ENCODE measurements around the gene DFFB.
"Not testable (repeated sequence)": the region's sequence is repeated elsewhere in the genome, so short reads cannot be mapped to it uniquely, and the experiment has no call there.

Gene DFFB

DNA sequence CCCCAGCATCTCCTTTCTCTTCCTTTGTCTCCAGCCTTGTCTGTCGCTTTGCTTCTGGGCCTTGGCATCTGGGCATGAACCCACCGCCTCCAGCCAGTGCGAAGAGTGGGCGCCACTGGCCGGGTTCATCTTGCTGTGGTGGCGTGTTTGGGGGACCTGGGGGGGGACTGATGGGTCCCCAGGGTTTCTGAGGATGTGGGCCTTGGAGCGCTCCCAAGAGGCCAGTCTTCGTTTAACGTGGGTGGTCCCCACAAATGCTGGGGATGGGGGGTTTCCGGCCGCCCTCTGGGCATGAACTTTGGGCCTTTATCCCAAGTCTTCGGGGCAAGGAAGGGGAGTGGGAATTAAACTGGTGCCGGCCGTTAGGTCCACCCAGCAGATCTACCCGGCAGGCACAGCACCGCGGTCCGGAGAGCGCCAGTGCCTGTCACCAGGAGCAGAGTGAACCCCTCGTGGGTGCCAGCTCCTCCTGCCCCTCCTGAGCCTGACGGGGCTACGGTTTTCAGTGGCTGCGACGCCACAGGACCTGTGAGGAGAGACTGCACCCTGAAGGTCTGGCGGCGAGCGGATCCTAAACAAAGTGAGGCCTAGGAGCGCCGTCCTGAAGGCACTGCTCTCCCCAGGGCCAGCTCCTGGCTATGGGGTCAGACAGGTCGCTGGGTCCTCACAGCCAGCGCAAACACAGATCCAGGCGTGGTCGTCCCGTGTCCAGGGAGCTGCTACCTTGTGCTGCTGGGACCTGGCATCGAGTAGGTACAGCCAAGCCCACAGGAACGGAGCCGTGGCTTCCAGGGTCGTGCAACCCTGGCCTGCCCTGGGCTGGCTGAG, 54.9 kb downstream of the DFFB start:
- no peak for DNase-seq

DNA sequence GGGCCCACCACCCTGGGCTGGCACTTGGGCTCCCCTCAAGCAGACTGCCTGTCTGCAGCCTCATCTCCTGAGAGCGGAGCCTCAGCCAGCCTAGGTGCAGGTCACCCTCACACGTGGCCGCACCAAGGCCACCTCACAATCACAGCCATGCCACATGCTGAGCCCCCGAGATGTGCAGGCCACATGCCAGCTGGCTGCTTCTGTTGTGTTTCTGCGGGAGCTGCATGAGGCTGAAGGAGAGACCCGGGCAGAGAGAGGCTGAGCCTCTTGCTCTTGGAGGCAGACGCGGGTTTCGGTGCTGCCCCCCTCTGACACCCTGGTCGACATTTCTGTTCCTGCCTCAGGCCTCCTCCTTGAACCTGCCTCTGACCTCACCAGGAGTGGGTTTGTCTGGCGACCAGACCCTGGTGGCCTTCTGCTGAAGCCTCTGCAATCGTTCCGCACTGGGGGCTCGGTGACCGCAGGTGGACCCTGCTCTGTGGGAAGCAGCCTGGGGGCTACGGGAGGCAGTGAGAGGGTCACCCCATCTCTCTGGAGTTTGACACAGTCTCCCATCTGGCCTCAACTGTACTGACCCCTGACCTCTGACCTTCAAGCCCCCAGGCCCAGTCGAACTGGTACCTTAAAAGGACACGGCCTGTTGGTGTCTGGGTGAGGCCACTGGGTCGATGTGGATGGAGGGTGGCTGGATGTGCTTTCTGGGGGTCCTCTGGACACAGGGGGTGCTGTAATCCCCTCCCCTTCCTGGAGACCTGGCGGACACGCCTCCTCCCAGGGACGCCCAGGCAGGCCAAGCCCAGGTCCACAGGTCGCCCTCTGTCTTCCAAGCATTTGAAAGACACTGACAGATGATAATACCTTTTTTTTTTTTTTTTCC, 55.8 kb downstream of the DFFB start:
- no peak for DNase-seq

DNA sequence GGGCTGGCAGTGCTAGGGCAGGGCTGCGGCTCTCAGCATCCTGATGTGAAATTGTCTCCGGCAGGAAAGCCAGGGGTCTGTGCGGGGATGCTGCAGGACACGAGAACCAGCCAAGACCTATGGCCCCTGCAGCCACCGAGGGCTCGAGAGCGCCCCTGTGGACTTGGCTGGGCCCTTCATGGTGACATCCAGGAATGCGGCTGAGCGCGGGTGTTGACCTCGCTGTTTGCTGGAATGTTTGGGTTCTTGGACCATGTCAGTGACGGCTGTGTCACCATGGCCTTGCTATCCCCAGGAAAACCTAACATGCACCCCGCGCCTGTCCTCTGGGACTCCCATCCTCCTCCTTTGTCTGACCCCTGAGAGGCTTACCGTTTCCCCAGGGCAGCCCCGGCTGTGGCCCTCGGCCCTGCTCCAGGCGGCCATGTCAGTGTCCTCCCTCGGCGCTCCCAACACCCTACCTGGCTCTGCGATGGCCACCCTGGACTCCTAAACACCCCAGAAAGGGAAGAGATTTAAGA, 57.1 kb downstream of the DFFB start:
- DNase-seq, result no peak

DNA sequence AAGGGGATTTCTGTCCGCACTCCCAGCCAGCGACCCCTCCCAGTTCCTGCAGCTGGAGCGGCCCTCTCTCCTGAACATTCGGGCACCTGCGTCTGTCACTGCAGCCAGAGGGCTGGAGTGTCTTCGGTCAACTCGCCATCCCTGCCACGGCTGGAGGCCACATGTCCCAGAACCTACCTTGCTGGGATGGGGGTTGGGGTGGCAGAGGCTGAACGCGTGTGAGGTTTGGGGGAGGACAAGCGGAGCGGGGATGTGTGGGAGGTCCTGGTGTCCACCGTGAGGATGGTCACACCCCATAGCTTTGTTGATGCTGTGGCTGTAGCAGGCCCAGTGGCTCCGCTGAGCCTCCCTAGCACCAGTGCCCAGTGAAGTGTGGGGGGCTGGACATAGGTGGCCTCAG, 57.6 kb downstream of the DFFB start:
- no peak for DNase-seq

- DNase-seq, result no peak
These were observed 58.4 kb downstream of the DFFB start for GRCh38 chr1:3915551-3916121.

- DNase-seq, result no peak
These were observed 60.5 kb downstream of the DFFB start for GRCh38 chr1:3917761-3918160.

- DNase-seq, result not testable (repeated sequence)
These were observed 61.1 kb downstream of the DFFB start for GRCh38 chr1:3918359-3918758.

DNA sequence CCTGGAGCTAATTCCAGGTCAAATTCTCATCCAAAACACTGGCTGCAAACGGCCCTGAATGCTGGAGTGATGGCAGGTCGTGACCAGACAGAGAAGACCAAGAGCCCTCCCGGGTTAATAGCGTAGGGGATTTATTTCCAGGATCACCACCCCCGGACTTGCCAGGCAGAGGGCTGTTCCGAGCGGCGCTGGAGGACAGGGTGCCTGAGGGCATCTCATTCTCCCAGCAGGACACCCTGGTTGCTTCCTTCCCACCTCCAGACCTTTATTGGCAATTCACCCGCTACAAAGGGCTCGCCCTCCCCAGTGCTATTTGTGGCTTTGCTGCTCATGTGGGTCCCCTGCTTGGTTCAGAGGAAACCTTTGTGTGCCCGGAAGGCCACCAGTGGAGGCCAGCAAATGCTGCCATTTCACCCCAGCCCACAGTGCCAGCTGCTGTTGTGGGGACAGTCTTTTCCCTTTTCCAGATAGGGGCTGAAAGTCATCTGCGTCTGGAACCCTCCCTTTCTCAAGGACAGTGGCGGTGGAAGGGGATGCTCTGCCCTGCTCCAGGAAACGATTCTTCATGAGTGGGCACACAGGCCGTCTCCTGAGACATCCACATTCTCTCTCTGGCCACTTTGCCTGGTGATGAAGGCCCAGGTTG, 61.8 kb downstream of the DFFB start:
- DNase-seq, result no peak

DNA sequence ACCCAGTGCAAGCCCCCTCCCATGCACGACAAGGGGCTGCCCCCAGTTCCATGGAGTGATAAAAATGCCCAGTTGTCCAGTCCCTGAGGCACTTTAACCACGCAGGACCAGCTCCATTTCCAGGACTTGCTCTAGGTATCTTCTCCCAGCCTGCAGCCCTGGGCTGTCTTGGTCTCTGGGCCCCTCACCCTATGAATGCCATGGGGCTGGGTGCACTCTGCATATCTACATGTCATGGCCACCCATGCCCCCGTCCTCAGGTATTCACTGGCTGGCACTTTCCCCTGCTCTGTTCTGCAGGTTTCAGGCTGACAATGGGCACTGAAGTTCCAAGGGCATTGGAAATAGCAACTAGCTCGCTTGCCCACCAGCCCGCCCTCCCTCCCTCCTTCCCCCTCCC, 62.4 kb downstream of the DFFB start:
- DNase-seq, result no peak

DNA sequence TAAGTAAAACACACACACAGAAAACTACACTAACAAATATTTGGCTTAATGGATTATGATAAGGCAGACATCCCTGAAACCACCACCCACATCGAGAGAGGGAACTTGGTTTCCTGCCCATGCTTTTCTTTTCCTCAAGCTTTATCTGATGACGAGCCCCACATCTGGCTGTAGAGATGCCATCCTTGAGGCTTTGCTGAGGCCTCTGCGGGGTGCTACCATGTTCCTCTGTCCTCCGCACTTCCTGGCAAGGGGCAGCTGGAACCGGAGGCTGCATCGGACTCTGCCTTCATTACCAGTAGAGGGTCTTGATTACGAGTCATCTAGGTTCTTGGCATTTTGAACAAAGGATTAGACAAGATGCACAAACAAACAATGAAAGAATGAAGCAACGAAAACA, 64.5 kb downstream of the DFFB start:
- no peak for DNase-seq

DNA sequence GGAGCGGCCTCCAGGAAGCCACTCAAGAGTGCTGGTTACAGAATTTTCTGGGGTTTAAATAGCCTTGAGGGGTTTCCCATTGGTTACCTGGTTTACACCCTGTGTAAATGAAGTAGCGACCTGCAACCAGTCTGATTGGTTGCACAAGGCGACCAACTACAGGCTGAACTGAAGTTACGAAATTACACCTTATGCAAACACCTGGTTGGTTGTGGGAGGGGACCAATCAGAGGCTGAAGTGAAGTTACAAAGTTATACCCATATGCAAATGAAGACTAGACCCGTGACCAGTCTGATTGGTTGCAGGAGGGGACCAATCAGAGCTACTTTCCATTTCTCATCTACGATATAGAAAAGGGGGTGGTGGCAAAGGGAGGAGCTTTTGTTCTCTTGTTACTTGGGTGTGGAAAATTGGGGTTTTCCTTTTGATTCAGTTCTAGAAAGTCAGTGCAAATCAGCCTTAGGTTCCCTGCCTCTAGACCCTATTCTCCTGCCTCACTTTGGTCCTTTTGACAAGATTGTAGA, 65.0 kb downstream of the DFFB start:
- DNase-seq, result no peak

- DNase-seq, result no peak
These were observed 65.6 kb downstream of the DFFB start for GRCh38 chr1:3922851-3923250.

DNA sequence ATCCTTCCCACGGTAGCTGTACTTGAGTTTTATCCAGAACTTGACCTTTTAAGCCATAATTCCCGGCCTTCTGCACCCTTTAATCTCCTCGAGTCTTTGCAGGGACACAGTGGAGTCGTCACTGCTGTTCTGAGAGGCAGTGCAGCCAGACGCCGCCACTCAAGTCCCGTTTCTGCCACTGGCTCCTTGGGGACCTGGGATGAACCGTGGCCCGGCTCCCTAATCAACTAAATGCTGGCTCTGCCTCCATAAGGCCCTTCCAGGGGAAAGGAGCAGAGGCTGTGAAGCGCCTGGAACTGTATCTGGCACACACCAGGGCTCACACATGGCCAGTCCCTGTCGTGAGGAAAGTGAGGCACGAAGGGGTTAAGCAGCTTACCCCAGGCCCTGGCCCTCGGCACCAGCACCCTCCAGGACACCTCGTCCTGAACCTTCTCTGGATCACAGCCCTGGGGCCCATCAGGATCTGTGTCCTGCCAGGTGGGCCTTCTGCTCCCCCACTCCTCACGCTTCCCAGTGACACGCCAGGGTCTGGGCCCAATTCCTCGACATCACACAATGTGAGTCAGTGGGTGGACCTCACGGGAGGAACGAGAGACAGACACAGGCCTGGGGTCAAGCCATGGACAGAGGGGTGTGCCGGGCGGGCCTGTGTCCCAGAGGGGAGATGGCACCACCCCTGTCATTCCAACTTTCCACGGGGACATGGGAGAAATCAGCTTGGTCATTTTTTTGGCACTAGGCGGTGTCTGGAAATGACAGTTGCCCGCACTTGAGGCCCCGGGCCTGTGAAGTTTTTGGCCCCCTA, 66.3 kb downstream of the DFFB start:
- no peak for DNase-seq

- no peak for DNase-seq
These were observed 67.0 kb downstream of the DFFB start for GRCh38 chr1:3924186-3924824.

- DNase-seq, result no peak
These were observed 67.5 kb downstream of the DFFB start for GRCh38 chr1:3924825-3925220.

DNA sequence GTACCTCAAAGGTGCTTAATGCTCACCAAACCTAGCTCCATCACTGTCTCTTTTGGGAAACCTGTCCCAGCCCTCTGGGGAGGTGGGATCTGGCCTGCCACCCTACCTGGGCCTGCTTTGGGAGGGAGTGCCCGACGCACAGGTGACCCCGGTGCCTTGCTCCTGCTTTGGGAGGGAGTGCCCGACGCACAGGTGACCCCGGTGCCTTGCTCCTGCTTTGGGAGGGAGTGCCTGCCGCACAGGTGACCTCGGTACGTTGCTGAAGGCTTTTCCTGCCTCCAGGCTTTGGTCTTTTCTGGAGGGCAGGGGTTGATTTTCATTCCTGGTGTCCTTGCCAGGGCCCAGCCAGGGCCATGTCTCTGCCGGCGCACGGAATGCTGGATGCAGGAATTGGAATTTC, 68.0 kb downstream of the DFFB start:
- no peak for DNase-seq

DNA sequence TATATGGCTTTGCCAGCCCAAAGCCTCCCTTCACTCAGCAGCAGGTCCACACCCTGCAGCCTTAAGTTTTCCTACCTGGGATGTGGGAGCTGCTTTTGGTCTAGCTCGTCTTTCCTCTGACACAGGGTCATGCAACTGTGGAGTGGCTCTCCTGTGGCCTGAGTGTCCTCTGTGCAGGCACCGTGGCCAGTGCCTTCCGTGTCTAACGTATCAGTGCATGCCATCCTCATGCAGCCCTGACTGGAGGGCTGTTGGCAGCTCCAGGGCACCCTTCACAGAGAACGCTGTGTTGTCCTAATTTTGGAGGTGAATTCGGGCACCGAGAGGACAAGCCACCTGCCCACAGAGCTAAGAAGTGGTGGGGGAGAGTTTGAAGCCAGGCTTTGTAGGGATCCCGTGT, 68.5 kb downstream of the DFFB start:
- DNase-seq, result no peak

GRCh38 chr1:3926956-3927355, 69.7 kb downstream of the DFFB start:
- DNase-seq, result no peak

- no peak for DNase-seq
These were observed 71.3 kb downstream of the DFFB start for GRCh38 chr1:3928586-3928985.

DNA sequence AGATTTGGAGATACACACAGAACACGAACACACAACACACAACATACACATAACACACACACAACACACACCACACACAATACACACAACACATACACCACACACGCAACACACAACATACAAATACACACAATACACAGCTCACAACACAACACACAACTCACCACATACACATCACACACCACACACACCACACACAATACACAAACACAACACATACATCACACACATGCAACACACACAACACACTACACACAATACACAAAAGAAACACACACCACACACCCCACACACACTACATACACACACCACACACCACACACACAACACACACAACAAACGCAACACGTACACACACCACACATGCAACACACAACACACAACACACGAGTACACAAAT, 71.8 kb downstream of the DFFB start:
- DNase-seq, result no peak

DNA sequence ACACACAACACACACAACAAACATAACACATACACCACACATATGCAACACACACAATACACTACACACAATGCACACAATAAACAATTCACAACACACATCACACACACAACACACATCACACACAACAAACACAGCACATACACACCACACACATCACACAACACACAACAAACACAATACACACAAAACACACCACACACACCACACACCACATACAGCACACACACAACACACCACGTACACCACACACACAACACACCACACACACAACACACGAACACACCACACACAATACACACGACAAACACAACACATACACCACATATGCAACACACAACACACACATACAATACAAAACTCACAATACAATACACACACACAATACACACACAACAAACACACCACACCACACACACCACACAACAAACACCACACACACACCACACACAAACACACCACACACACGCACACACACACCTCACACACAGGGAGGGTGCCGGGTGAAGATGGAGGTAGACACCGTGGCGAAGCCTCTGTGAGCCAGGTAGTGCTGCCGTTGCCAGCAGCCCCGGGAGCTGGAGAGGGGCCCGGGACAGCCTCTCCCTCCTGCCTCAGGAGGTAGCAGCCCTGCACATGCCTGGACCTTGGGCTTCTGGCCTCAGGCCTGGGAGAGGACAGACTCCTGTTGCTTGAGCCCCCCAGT, 73.2 kb downstream of the DFFB start:
- no peak for DNase-seq
